HL-60 (cell line): Measurements from ENCODE around the gene CERS2.

Experiments used
- DNase-seq, 2 experiments: peaks; one replicate each; pipeline ENCODE4 v3.0.0-alpha.2; 2010 to 2020; ENCODE audit warnings: low read depth in 1 of 2, low spot score in 1 of 2
- H3K27ac ChIP-seq: fragments of 250-450 bp; sonication (Bioruptor Pico); replicated peaks from 2 replicates; pipeline ENCODE4 v1.5.1; 2020; ENCODE audit warnings: mild to moderate bottlenecking, moderate library complexity
- H3K27me3 ChIP-seq: fragments of 250-450 bp; sonication (Bioruptor Pico); 2 replicates; pipeline ENCODE4 v1.5.1; 2021; ENCODE audit warnings: mild to moderate bottlenecking, moderate library complexity; ENCODE audit not compliant: insufficient read depth, poor library complexity, severe bottlenecking
- H3K4me3 ChIP-seq: replicated peaks from 2 replicates; pipeline ENCODE4 v1.5.1; 2011; ENCODE audit warnings: mild to moderate bottlenecking, control low read depth, low read length; ENCODE audit not compliant: insufficient read depth
- GABPA ChIP-seq: IDR thresholded peaks from 2 replicates; pipeline ENCODE4 v1.6.1; 2012; ENCODE audit warnings: low read depth
- POLR2AphosphoS5 ChIP-seq: IDR thresholded peaks from 2 replicates; pipeline ENCODE4 v1.6.1; 2012; ENCODE audit warnings: low read depth
- SPI1 ChIP-seq: IDR thresholded peaks from 2 replicates; pipeline ENCODE4 v1.6.1; 2012; ENCODE audit warnings: low read depth, mild to moderate bottlenecking, borderline replicate concordance
- TF ChIP-seq, protein P1 (sequence below): IDR thresholded peaks from 2 replicates; pipeline ENCODE4 v1.6.1; 2012; ENCODE audit warnings: low read depth; ENCODE audit not compliant: insufficient replicate concordance
- TF ChIP-seq, protein P2 (sequence below): IDR thresholded peaks from one replicate; pipeline ENCODE4 v1.5.1; 2011; ENCODE audit warnings: low read length, control low read depth, inconsistent platforms; ENCODE audit not compliant: insufficient read depth

Gene CERS2

DNA sequence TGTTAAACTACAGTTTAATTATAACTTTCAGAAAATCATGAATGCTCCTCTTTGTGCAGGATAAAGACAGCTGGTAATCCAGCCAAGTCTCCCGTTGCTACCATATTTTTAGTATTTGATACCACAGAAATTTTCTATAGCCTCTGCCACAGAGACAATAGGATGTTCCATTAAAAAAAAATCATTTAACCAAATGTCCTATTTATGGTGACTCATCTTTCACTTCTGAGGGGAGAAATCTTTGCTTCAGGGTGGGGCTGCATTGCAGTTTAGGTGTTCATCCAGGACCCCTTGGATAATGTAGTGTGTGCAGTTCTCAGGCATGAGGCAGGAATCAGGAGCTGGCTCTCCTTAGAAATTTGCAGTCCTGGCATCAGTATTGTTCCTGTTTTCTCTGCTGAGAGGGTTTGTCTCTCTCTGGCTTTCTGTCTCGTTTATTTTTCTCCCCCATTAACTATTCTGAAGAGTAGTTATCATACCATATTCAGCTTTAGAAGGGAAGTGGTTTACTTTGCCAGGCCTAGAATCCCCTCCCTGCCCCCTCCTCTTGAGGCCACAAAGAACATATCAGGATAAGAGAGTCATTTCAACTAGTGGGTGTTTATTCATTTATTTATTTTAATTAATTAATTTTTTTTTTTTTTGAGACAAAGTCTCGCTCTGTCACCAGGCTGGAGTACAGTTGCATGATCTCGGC, 36.7 kb upstream of the CERS2 start:
- peak in 1 of 2 experiments; percentile 9 for DNase-seq
- H3K27me3 ChIP-seq = no peaks in the 10 kb centered on the region
- no peak overlapping the region for H3K4me3 ChIP-seq
- TF ChIP-seq, protein P1, sequence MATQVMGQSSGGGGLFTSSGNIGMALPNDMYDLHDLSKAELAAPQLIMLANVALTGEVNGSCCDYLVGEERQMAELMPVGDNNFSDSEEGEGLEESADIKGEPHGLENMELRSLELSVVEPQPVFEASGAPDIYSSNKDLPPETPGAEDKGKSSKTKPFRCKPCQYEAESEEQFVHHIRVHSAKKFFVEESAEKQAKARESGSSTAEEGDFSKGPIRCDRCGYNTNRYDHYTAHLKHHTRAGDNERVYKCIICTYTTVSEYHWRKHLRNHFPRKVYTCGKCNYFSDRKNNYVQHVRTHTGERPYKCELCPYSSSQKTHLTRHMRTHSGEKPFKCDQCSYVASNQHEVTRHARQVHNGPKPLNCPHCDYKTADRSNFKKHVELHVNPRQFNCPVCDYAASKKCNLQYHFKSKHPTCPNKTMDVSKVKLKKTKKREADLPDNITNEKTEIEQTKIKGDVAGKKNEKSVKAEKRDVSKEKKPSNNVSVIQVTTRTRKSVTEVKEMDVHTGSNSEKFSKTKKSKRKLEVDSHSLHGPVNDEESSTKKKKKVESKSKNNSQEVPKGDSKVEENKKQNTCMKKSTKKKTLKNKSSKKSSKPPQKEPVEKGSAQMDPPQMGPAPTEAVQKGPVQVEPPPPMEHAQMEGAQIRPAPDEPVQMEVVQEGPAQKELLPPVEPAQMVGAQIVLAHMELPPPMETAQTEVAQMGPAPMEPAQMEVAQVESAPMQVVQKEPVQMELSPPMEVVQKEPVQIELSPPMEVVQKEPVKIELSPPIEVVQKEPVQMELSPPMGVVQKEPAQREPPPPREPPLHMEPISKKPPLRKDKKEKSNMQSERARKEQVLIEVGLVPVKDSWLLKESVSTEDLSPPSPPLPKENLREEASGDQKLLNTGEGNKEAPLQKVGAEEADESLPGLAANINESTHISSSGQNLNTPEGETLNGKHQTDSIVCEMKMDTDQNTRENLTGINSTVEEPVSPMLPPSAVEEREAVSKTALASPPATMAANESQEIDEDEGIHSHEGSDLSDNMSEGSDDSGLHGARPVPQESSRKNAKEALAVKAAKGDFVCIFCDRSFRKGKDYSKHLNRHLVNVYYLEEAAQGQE = no peak
- peak; percentile 12; the same call in 1 of the 2 replicates for TF ChIP-seq SPI1
- H3K27ac ChIP-seq = no peak overlapping the region

DNA sequence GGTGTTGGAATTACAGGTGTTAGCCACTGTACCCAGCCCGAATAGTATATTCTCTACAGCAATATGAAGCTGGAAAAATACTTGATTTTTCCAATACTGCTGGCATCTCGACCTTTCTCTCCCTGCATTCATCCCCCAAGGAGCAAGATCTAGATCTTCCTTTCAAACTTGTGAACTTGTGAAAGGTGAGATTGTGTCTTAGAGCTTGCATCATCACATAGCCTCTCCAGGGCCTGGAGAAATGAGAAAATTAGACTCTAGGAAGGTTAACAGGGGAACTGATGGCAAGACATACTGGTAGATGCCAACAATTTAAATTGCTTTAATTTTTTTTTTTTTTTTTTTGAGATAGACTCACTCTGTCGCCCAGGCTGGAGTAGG, 35.7 kb upstream of the CERS2 start:
- no peak for DNase-seq
- H3K27me3 ChIP-seq = no peaks in the 10 kb centered on the region
- TF ChIP-seq SPI1 (no peak), GABPA (no peak), POLR2AphosphoS5 (no peak)
- TF ChIP-seq, protein P1 = no peak
- TF ChIP-seq, protein P2, sequence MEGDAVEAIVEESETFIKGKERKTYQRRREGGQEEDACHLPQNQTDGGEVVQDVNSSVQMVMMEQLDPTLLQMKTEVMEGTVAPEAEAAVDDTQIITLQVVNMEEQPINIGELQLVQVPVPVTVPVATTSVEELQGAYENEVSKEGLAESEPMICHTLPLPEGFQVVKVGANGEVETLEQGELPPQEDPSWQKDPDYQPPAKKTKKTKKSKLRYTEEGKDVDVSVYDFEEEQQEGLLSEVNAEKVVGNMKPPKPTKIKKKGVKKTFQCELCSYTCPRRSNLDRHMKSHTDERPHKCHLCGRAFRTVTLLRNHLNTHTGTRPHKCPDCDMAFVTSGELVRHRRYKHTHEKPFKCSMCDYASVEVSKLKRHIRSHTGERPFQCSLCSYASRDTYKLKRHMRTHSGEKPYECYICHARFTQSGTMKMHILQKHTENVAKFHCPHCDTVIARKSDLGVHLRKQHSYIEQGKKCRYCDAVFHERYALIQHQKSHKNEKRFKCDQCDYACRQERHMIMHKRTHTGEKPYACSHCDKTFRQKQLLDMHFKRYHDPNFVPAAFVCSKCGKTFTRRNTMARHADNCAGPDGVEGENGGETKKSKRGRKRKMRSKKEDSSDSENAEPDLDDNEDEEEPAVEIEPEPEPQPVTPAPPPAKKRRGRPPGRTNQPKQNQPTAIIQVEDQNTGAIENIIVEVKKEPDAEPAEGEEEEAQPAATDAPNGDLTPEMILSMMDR = no peak
- H3K27ac ChIP-seq = no peak overlapping the region
- no peak overlapping the region for H3K4me3 ChIP-seq

DNA sequence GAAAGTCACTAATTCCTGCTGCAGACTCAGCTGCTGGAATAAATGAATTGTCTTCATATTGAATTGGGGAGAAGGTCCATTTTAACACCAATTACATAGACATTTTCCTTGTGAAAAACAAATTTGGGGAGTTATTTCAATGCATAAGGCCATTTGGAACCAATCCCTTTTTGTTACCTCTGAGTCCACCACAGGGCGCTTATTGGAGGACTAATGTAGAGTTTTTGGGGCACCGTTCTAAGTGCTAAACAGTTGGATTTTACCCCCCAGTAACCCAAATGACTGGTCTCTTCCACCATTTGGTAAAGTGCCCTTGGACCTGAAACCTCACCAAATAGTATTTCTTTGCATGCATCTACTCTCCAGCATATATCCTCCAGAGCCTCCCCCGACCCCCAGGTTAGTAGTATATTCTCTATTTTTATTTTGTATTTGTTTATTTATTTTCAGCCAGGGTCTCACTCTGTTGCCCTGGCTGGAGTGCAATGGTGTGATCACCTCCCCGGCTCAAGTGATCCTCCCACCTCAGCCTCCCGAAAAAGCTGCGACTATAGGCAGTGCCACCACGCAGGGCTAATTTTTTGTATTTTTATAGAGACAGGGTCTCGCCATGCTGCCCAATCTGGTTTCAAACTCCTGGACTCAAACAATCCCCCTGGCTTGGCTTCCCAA, 35.2 kb upstream of the CERS2 start:
- no peak for DNase-seq
- Histone ChIP-seq H3K27me3 (no peaks in the 10 kb centered on the region), H3K4me3 (no peak overlapping the region), H3K27ac (no peak overlapping the region)
- TF ChIP-seq SPI1 = no peak
- TF ChIP-seq, protein P2 = no peak
- no peak for TF ChIP-seq POLR2AphosphoS5
- TF ChIP-seq GABPA = no peak
- TF ChIP-seq, protein P1 = no peak
